ENCODE data around the gene SYT13. TPM values are rescaled to one million over a fixed set of nuclear protein-coding genes. Genes with fewer than 3 reads are reported as not detected.
"Not testable (repeated sequence)": the region's sequence is repeated elsewhere in the genome, so short reads cannot be mapped to it uniquely, and the experiment has no call there.

Gene SYT13
- total RNA-seq, 1 donor from 2014 or later, result not detected

DNA sequence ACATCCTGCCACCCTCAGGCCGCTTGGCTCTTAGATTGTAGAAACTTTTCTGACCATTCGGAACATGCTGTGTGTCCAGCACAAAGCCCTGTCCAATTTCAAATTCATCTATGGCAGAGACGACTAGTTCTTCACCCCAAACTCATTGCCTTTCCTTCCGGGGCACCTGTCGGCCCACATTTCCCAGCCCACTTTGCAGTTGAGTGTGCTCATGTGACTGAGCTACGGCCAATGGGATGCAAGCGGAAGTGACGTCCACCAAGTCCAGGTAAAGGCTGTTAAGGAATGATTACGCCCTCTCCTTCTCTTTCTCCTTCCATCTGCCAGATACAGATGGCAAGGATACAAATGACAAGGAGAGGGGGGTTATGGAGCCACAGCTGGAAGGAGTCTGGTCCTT lies 32.5 kb downstream of the SYT13 start:
- no peaks in the 10 kb centered on the region for H3K36me3 ChIP-seq
- ATAC-seq (no peak), DNase-seq (no peak)
- no peak overlapping the region for H3K27ac ChIP-seq
- H3K4me1 ChIP-seq, result no peaks in the 10 kb centered on the region
- intact Hi-C loops (cut with DNase I), result no loop called here
- H3K27me3 ChIP-seq (ENCODE audit: low read depth), result peaks cover 11% of the 10 kb centered on the region
- H3K4me3 ChIP-seq, result no peak overlapping the region
- H3K9me3 ChIP-seq, result no peaks in the 10 kb centered on the region
- TF ChIP-seq, protein P1, sequence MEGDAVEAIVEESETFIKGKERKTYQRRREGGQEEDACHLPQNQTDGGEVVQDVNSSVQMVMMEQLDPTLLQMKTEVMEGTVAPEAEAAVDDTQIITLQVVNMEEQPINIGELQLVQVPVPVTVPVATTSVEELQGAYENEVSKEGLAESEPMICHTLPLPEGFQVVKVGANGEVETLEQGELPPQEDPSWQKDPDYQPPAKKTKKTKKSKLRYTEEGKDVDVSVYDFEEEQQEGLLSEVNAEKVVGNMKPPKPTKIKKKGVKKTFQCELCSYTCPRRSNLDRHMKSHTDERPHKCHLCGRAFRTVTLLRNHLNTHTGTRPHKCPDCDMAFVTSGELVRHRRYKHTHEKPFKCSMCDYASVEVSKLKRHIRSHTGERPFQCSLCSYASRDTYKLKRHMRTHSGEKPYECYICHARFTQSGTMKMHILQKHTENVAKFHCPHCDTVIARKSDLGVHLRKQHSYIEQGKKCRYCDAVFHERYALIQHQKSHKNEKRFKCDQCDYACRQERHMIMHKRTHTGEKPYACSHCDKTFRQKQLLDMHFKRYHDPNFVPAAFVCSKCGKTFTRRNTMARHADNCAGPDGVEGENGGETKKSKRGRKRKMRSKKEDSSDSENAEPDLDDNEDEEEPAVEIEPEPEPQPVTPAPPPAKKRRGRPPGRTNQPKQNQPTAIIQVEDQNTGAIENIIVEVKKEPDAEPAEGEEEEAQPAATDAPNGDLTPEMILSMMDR (IDR thresholded peaks at IDR 0.05), result no peak

DNA sequence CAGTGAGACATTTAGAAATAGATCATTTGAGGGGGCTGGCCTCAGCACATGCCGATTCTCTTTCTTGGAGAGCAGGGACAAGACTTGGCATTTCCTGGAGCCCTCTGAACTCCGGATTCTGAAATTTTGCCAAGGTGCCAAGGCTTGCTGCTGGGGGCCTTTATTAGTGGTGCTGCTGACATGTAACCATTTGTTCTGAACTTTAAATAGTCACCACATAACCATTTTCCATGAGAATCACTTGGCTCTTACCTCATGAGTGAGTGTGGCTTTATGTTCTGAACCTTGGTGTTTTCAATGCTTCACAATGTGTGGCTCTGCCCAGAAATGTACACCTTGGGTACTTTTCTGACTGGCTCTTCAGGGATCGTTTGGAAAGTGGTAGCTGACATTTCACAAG lies 33.3 kb downstream of the SYT13 start:
- Histone ChIP-seq H3K4me3 (no peak overlapping the region), H3K9me3 (no peaks in the 10 kb centered on the region), H3K4me1 (no peaks in the 10 kb centered on the region), H3K36me3 (no peaks in the 10 kb centered on the region), H3K27ac (no peak overlapping the region), H3K27me3 (ENCODE audit: low read depth) (peaks cover 11% of the 10 kb centered on the region)
- ATAC-seq, result no peak
- no peak for DNase-seq
- TF ChIP-seq, protein P1 (IDR thresholded peaks at IDR 0.05), result no peak
- intact Hi-C loops (cut with DNase I), result no loop called here

DNA sequence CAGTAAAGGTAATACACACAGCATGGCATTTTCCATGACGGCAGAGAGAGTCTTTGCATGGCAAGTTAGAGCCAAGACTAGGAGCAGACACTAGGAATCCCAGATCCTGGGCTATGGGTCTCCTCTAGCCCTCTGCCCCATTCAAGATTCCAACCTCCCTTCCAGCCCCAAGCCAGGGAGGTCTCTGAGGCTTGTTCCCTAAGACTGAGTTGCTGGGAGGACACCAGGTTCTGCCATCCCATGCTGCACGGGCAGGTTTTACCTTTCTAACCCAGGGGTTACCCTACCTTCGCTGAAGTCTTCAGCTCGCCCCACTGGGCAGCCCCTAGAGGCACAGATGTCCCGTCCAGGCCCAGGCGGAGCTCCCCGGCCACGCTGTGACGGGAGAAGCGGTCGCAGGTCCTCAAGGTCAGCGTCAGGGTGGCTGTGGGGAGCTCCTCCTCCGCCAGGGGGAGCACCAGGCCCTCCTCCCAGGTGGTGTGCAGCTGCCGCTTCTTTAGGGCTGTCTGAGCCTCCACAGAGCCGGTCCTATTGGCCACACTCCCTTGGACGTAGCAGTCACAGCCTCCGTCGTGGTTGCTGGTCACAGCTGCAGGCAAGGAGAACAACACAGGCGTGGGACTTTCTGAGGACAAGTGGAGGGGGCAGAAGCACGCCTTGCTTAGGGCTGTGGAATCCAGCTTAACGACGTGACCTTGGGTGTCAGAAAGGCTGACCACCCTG lies 33.8 kb downstream of the SYT13 start:
- Histone ChIP-seq H3K9me3 (no peaks in the 10 kb centered on the region), H3K4me3 (no peak overlapping the region), H3K27me3 (ENCODE audit: low read depth) (peaks cover 11% of the 10 kb centered on the region), H3K4me1 (no peaks in the 10 kb centered on the region), H3K36me3 (no peaks in the 10 kb centered on the region), H3K27ac (no peak overlapping the region)
- DNase-seq (peak; percentile 56), ATAC-seq (peak; percentile 62 to 72)
- intact Hi-C loops (cut with DNase I), result no loop called here
- TF ChIP-seq, protein P1 (IDR thresholded peaks at IDR 0.05), result peak; percentile 65

DNA sequence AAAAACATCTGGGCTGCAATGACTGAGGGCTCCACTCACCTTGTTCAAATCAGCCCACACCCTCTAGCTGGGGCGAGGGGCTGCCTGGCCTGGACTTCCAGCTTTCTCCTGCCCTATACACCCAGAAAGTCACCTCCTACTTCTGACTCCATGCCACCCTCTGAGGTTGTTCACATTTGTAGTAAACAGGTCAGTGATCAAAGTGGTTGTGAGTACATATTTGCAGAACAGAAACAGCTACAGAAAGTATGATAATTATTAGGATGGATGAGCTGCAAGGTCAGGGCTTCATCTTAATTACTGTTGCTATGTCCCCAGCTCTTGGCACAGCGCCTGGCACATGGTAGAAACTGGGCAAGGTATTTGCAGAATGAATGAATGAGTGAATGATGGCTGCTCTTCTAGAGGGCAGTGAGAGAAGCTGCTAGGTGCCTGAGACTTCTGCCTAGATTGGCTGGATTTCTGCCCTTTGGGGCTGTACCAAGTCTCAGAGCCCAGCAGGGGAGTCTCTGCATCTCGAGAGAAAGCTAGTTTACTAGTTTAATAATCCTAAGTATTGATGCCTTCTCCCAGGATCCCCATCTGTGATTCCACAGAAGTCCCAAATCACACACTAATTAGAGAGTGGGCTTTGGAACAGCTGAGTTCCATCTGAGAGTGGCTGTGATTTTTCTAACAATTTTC lies 36.0 kb downstream of the SYT13 start:
- no peak for DNase-seq
- Histone ChIP-seq H3K27ac (no peak overlapping the region), H3K9me3 (no peaks in the 10 kb centered on the region), H3K36me3 (no peaks in the 10 kb centered on the region), H3K4me3 (no peak overlapping the region), H3K27me3 (ENCODE audit: low read depth) (peaks cover 6% of the 10 kb centered on the region), H3K4me1 (no peaks in the 10 kb centered on the region)
- no peak for ATAC-seq
- TF ChIP-seq, protein P1 (IDR thresholded peaks at IDR 0.05), result no peak
- intact Hi-C loops (cut with DNase I), result no loop called here

DNA sequence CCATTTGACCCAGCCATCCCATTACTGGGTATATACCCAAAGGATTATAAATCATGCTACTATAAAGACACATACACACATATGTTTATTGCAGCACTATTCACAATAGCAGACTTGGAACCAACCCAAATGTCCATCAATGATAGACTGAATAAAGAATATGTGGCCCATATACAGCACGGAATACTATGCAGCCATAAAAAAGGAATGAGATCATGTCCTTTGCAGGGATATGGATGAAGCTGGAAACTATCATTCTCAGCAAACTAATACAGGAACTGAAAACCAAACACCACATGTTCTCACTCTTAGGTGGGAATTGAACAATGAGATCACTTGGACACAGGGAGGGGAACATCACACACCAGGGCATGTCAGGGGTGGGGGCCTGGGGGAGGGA lies 36.8 kb downstream of the SYT13 start:
- H3K9me3 ChIP-seq; H3K4me3 ChIP-seq; H3K36me3 ChIP-seq; H3K4me1 ChIP-seq; H3K27me3 ChIP-seq (ENCODE audit: low read depth); intact Hi-C loops (cut with DNase I); H3K27ac ChIP-seq; DNase-seq; ATAC-seq: not testable (repeated sequence)

DNA sequence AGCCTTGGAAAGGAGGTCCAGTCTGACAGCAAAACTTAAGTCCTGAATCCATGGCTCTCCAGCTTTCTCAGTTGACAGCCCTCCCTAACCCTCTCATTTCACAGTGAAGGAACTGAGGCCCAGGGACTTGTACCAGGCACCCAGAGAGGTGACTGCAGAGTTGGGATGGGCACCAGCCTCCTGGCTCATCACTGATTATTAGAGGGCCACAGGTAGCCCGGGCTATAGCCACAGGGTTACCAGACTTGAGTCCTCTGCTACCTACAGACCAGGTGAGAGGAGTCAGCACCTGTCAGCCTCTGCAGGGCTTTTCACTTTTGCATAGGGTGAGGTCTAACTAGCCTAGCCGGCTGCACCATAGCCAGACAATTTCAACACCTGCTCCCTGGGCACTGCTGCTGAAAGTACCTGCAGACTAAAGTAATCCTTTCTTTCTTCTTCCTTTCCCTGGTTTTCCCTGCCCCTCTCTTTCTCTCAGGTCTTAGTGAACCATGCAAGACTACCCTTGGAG lies 37.6 kb downstream of the SYT13 start:
- Histone ChIP-seq H3K4me3 (no peak overlapping the region), H3K36me3 (no peaks in the 10 kb centered on the region), H3K27me3 (ENCODE audit: low read depth) (peaks cover 6% of the 10 kb centered on the region), H3K27ac (no peak overlapping the region), H3K9me3 (no peaks in the 10 kb centered on the region), H3K4me1 (no peaks in the 10 kb centered on the region)
- DNase-seq (no peak), ATAC-seq (no peak)
- TF ChIP-seq, protein P1 (IDR thresholded peaks at IDR 0.05), result no peak
- intact Hi-C loops (cut with DNase I), result no loop called here

Data from lower lobe of right lung (tissue), 2 donors.